RWPE2 (cell line): ENCODE measurements around the gene GALNT2.

Source experiments
- ATAC-seq: fragments of 200-7000 bp; cut with Tn5 transposase; 3 replicates; pipeline ENCODE4 v1.9.1; 2021; ENCODE audit warnings: low read depth
- DNase-seq: peaks from one replicate; pipeline ENCODE4 v3.0.0-alpha.2; 2020; ENCODE audit warnings: low spot score
- H3K27ac ChIP-seq: fragments of 450-650 bp; 2 replicates; pipeline ENCODE4 v1.5.1; 2017; ENCODE audit warnings: mild to moderate bottlenecking; ENCODE audit not compliant: poor library complexity, severe bottlenecking
- H3K27me3 ChIP-seq: fragments of 250-450 bp; sonication (Bioruptor Pico); 2 replicates; pipeline ENCODE4 v1.5.1; 2021; ENCODE audit warnings: mild to moderate bottlenecking, moderate library complexity; ENCODE audit not compliant: insufficient read depth, poor library complexity, severe bottlenecking
- H3K36me3 ChIP-seq: fragments of 250-450 bp; sonication (Bioruptor Pico); 2 replicates; pipeline ENCODE4 v1.5.1; 2020; ENCODE audit warnings: low read depth, mild to moderate bottlenecking, moderate library complexity
- H3K4me1 ChIP-seq: fragments of 250-450 bp; sonication (Bioruptor Pico); 2 replicates; pipeline ENCODE4 v1.5.1; 2021; ENCODE audit warnings: mild to moderate bottlenecking, moderate library complexity; ENCODE audit not compliant: insufficient read depth, poor library complexity, severe bottlenecking
- H3K4me3 ChIP-seq: fragments of 250-450 bp; sonication (Bioruptor Pico); 2 replicates; pipeline ENCODE4 v1.5.1; 2021; ENCODE audit warnings: mild to moderate bottlenecking, moderate library complexity; ENCODE audit not compliant: severe bottlenecking
- H3K9me3 ChIP-seq: fragments of 250-450 bp; sonication (Bioruptor Pico); 2 replicates; pipeline ENCODE4 v1.5.1; 2021; ENCODE audit warnings: mild to moderate bottlenecking, moderate library complexity; ENCODE audit not compliant: severe bottlenecking
- CTCF ChIP-seq: fragments of 450-650 bp; IDR thresholded peaks from one replicate; pipeline ENCODE4 v1.5.1; 2017; ENCODE audit warnings: mild to moderate bottlenecking, moderate library complexity; ENCODE audit not compliant: poor library complexity, severe bottlenecking

GALNT2 gene

GRCh38 chr1:230142608-230143210 lies 75.7 kb downstream of the GALNT2 start:
- Histone ChIP-seq H3K27ac (no peak overlapping the region), H3K36me3 (no peaks in the 10 kb centered on the region), H3K27me3 (no peaks in the 10 kb centered on the region), H3K9me3 (no peaks in the 10 kb centered on the region), H3K4me3 (no peak overlapping the region), H3K4me1 (peaks cover 7% of the 10 kb centered on the region)
- ATAC-seq, result no peak
- DNase-seq, result no peak
- TF ChIP-seq CTCF, result no peak

- TF ChIP-seq CTCF, result no peak
- no peaks in the 10 kb centered on the region for H3K9me3 ChIP-seq
- H3K27ac ChIP-seq, result no peak overlapping the region
- ATAC-seq, result no peak
- DNase-seq, result no peak
- H3K27me3 ChIP-seq, result no peaks in the 10 kb centered on the region
- H3K4me3 ChIP-seq, result no peak overlapping the region
- peaks cover 7% of the 10 kb centered on the region for H3K4me1 ChIP-seq
- H3K36me3 ChIP-seq, result no peaks in the 10 kb centered on the region
Observed at GRCh38 chr1:230143534-230143933, 76.5 kb downstream of the GALNT2 start.

- H3K4me1 ChIP-seq, result peaks cover 7% of the 10 kb centered on the region
- H3K27ac ChIP-seq, result no peak overlapping the region
- H3K27me3 ChIP-seq, result no peaks in the 10 kb centered on the region
- H3K9me3 ChIP-seq, result no peaks in the 10 kb centered on the region
- no peak for DNase-seq
- no peak for TF ChIP-seq CTCF
- H3K36me3 ChIP-seq, result no peaks in the 10 kb centered on the region
- H3K4me3 ChIP-seq, result no peak overlapping the region
- ATAC-seq, result no peak
Observed at GRCh38 chr1:230144010-230144614, 77.1 kb downstream of the GALNT2 start.

GRCh38 chr1:230144758-230145504 lies 77.9 kb downstream of the GALNT2 start:
- Histone ChIP-seq H3K36me3 (no peaks in the 10 kb centered on the region), H3K4me3 (no peak overlapping the region), H3K27me3 (no peaks in the 10 kb centered on the region), H3K27ac (no peak overlapping the region), H3K4me1 (peaks cover 7% of the 10 kb centered on the region), H3K9me3 (no peaks in the 10 kb centered on the region)
- DNase-seq (no peak), ATAC-seq (no peak)
- no peak for TF ChIP-seq CTCF
